GM19239 (cell line): ENCODE measurements around the gene TARBP1.
"Not testable (repeated sequence)": the region's sequence is repeated elsewhere in the genome, so short reads cannot be mapped to it uniquely, and the experiment has no call there.

Experiments
- DNase-seq: peaks from one replicate; pipeline ENCODE4 v3.0.0; 2011; ENCODE audit warnings: low spot score; ENCODE audit not compliant: insufficient read length
- FAIRE-seq: peaks from 2 replicates; lab custom pipeline; 2011; peaks lifted over from hg19 to GRCh38; lab: Jason Lieb, UNC

Gene TARBP1

GRCh38 chr1:234357831-234358230, 121.1 kb downstream of the TARBP1 start:
- DNase-seq (no peak), FAIRE-seq (no peak)

- peak; percentile 8 for DNase-seq
- not testable (repeated sequence) for FAIRE-seq
Observed at GRCh38 chr1:234356615-234357269, 122.2 kb downstream of the TARBP1 start.

- DNase-seq (no peak), FAIRE-seq (no peak)
Observed at GRCh38 chr1:234355782-234356510, 123.0 kb downstream of the TARBP1 start.

- DNase-seq (no peak), FAIRE-seq (no peak)
Observed at GRCh38 chr1:234348964-234349363, 130.0 kb downstream of the TARBP1 start.

GRCh38 chr1:234345237-234345636, 133.7 kb downstream of the TARBP1 start:
- FAIRE-seq: no peak
- DNase-seq: no peak

GRCh38 chr1:234342774-234343173, 136.2 kb downstream of the TARBP1 start:
- DNase-seq (no peak), FAIRE-seq (no peak)
